ENCODE data around the gene MTHFD1L.

MTHFD1L gene

GRCh38 chr6:150937132-150937906 is 71.8 kb downstream of the MTHFD1L start:
- DNase-seq: no peak

- no peak for DNase-seq
Measured at GRCh38 chr6:150939399-150939798, 73.9 kb downstream of the MTHFD1L start.

DNA sequence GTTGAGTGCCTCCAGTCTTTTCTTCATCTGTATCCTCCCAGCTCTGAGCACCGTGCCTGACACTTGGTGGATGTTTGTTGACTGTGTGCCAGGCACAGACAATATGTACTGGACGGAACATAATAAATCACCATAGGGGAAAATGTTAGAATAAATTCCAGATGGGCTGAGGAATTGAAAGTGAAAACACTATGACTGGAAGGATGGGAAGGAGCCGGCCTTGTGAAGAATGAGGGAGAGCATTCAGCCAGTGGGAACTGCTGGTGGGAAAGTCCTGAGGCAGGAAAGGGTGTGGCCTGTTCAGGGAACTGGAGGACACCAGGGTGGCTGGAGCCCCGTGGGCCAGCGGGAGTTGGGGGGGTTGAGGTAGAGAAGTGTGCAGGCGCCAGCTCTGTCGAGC is 75.4 kb downstream of the MTHFD1L start:
- DNase-seq: no peak

DNA sequence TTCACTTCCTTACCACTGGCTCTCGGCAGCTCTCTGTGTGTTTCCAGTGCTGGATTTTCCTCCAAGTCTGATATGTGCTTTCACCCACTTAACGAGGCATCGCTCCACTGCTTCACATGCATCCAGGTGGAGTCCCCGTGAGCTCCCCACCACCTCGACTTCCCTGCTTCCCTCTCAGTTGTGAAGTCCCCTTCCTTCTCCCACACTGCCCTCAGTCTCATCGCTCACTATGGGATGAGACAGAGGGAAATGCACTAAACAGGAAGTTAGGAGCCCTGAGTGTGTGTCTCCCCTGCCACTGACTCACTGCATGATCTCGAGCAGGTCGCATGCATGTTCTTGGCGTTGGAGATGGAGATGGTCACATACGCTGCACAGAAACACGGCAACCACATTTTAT is 84.0 kb downstream of the MTHFD1L start:
- no peak for DNase-seq

DNA sequence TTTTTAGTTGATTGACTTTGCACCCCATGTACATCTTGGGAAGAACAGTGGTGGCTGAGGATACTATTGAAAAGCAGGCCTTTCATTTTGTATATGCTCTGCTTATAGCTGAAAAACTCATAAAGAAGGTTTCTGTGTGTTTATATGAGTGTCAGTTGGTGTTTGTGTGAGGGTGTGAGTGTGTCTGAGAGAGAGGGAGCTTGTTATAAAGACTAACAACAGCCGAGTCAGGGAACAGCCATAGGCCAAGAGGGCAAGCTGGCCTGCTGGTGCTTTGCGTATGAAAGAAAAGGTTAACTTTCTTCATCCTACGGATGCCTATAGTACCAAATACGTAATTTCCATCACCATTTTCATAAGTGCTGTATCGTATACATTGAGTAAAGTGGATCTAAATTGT is 88.3 kb downstream of the MTHFD1L start:
- DNase-seq: no peak

DNA sequence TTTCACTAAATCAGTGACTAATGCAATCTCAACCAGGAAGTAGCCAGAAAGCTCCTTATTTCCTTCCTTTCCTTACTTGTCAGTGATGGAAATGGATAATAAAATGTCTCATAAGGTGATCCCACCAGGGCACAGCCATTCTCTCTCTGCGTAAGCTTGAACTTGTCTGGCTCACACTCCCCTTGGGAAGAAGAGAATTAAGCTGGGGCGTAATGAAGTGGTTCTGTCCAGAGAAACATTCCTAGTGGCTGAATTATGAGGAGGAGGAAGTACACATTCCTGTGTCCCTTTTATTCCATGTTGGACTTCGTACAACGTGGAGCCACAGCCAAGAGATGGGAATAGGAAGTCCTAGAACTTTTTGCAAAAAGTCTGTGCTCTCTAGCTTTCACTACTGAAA is 93.7 kb downstream of the MTHFD1L start:
- DNase-seq: no peak

DNA sequence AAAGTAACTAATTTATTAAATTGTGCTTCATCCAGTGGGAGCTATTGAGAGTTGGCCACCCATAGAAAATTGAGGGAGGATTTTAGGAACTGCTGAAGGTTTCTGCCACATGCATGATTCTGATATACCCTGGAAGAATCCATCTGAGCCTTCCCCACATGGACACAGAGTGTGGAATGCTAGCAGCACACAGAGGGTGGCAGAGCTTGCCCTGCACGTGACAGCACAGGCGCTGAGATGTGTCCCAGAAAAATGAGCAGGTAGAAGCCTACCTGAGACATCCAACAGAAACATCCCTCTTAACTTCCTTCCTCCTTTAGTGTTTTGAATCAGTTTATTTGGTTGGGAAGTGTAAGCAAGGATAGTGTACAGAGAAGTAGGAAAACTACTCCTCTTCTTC is 96.9 kb downstream of the MTHFD1L start:
- no peak for DNase-seq

DNA sequence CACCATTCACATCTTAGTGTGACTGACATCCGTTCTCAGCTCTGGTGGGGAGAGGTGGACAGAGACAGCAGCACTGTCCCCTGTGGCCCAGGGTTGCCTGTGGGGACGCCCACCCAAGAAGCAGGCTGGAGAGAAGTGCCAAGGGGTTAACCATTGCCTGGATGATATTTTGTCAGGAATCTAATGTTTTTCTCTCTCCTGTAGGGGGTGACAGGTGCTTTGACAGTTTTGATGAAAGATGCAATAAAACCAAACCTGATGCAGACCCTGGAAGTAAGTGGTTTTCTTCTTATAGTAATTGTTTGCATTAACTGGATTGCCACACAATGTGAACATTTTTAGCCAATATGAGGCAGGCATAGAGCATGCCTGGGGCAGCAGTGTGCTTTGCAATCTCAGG is 99.3 kb downstream of the MTHFD1L start:
- DNase-seq: no peak

DNA sequence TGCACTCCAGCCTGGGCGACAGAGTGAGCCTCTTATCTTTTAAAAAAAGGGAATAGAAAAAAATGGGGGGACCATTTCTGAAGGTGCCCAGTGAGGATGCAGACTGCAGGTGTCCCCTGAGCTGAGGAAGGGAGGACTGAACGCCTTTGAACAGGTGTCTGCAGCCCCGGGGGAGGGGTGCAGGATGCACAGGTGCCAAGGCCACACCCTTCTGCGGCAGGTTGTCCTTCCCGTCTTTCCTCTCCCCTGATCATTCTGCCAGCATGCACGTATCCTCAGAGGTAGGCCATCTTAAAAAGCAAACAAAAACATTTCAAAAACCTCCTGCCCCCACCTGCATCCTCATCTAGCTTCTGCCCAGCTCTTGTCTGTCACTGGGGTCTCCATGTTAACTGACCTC is 101.3 kb downstream of the MTHFD1L start:
- no peak for DNase-seq

- DNase-seq: no peak
Measured at GRCh38 chr6:150967381-150967780, 101.9 kb downstream of the MTHFD1L start.

GRCh38 chr6:150967910-150968309 is 102.4 kb downstream of the MTHFD1L start:
- no peak for DNase-seq

DNA sequence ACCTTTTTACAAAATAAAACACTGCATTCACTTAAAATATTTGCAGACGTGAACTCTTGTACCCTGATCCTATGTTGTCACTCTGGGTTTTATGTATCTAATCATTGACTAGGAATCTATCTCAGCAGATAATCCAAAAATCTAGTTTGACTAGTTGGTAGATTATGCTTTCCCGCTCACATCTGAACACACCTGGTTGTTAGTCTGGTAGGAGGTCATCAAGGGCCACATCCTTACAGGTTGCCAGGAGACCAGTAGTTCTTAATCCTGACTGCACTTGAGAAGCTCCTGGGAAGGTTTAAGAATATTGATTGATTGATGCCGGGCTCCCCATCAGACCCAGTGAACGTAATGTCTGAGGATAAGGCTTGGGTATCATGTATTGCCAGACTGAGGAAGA is 104.4 kb downstream of the MTHFD1L start:
- no peak for DNase-seq

DNA sequence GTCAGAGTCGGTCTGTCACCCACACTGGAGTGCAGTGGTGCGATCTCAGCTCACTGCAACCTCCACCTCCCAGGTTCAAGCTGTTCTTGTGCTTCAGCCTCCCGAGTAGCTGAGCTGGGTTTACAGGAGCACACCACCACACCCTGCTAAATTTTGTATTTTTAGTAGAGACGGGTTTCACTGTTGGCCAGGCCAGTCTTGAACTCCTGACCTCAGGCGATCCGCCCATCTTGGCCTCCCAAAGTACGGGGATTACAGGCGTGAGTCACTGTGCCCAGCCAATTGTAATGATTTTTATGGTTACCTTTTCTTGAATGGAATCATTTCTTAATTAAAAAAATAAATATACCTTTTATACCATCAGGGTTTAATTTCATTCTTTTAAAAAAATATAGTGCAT is 105.7 kb downstream of the MTHFD1L start:
- DNase-seq: no peak

DNA sequence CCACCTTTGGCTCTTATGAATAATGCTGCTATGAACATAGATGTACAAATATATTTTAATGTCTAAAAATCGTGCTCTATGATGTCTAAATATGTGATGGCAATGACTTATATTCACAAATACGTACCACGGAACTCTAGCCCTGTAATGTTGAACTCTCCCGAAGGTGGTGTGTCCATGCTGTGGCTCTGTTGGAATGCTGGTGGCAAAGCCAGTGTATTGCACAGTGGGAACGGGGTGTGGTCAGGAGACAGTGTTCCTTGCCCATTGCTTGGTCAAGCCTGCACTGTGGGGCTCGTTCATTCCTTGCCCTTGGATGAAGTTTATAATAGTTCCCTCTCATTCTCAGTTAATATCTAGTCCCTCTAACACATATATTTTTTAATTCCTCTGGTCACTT is 109.6 kb downstream of the MTHFD1L start:
- no peak for DNase-seq

DNA sequence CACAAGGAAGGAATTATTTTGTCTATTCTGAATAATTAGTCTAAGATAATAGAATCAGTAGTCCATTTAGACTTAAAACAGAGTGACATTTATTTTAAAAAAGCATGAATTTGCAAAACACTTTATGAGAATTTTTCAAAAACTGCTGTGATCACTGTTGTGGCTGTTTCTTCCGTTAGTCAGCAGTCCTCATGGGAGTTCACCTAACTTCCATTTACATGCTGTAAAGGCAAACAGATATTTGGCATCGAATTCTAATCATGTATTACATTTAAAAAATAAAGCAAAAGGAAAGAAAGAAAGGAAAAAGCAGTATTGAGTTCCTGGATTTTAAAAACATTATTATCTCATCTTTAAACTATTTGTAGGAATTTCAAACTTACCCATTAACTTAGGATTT is 111.8 kb downstream of the MTHFD1L start:
- no peak for DNase-seq

GRCh38 chr6:150978624-150979023 is 113.1 kb downstream of the MTHFD1L start:
- DNase-seq: no peak

GRCh38 chr6:150979826-150980350 is 114.4 kb downstream of the MTHFD1L start:
- no peak for DNase-seq

- DNase-seq: no peak
Measured at GRCh38 chr6:150981095-150981494, 115.6 kb downstream of the MTHFD1L start.

DNA sequence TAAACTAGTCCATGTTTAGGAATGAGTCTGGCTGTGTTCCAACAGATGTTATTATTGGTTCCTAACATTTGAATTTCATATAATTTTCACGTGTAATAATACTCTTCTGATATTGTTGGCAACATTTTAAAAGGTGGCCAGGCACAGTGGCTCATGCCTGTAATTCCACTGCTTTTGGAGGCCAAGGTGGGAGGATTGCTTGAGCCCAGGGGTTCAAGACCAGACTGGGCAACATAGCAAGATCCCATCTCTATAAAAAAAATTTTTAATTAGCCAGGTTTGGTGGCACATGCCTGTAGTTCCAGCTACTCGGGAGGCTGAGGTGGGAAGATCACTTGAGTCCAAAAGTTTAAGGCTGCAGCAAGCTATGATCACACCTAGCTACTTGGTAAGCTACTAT is 116.2 kb downstream of the MTHFD1L start:
- DNase-seq: no peak

- peak; percentile 56 for DNase-seq
Measured at GRCh38 chr6:150987371-150987828, 121.9 kb downstream of the MTHFD1L start.

DNA sequence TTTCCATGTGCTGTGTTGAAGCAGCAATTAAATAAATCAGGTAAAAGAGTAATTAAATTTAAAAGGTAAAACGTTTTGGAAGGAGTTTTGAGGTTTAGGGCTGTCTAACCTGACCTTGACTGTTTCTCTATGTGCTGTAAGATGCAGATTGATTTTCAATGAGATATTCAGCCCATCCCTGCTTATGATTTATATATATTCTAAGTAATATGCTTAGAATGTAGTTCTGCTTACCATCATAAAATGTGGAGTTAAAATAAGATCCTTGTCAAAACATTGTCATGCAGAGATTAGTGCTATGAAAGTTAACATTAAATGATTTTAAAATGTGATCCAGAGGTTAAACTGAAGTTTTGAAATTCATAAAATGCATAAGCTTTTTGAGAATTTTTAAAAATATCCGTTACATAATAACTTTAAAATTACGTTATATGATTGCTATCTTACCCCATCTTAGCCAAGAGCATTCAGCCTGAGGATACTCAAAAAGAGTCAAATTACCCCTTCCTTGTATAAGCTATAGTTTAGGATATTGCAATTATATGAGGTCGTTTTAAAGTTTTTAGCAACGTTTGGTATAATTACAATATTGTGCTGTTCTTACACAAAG is 122.5 kb downstream of the MTHFD1L start:
- DNase-seq: no peak

GRCh38 chr6:150991487-150991886 is 126.0 kb downstream of the MTHFD1L start:
- DNase-seq: no peak

DNA sequence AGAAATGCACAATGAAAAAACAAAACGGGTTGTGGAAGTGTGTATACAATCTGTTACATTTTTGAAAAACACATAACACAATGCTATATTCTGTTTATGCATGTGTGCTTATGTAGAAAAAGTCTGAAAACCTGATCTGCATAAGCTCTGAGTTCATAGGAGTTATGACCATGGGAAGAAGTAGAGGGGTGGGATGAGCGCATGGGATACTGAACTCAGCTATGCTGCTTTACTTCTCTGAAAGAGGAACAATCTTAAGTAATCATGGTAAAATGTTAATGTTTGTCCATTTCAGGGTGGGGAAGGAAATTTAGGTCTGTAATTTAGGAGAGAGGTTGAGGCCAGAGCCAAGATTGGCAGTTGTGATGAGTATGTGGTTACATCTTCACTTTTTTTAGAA is 126.8 kb downstream of the MTHFD1L start:
- no peak for DNase-seq

DNA sequence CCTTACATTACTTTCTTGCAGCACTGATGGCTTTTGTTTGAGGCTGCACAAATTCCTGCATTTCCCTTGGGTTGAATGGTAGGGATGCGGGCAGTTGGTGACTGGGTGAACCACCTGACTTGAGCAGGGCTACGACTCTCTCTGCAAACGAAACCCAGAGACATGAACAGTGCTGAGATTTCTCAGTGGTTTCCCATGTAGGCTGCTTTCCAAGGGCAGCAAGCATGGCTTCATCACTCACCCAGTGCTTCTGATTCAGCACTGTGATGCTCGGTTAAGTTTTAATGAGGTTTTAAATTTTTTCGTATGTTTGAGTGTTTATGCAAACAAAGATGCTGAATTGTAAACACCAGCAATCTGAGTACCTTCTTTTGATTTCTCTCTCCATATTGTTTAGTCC is 127.2 kb downstream of the MTHFD1L start:
- no peak for DNase-seq

DNA sequence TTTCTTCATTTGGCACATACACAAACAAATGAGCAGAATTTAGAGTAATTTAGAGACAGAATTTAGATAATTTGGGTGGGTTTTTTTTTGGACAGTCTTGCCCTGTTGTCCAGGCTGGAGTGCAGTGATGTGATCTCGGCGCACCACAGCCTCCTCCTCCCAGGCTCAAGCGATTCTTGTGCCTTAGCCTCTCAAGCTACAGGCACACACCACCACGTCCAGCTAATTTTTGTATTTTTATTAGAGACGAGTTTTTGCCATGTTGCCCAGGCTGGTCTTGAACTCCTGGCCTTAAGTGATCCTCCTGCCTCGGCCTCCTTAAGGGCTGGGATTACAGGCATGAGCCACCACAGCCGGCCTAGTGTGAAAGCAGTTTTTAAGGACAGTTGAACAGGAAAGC is 127.8 kb downstream of the MTHFD1L start:
- no peak for DNase-seq

All from activated CD4-positive, alpha-beta T cell treated with anti-CD3 and anti-CD28 coated beads for 48 hours (primary cell).